Prostate gland (tissue), 2 donors: ENCODE results near the gene EBLN2. TPM values are rescaled to one million over a fixed set of nuclear protein-coding genes. Genes with fewer than 3 reads are reported as not detected.
"Not testable (repeated sequence)": the region's sequence is repeated elsewhere in the genome, so short reads cannot be mapped to it uniquely, and the experiment has no call there.

ENCODE experiments used
- DNase-seq: peaks from one replicate; pipeline ENCODE4 v3.0.0-alpha.2; 2019; ENCODE audit warnings: low spot score
- H3K27ac ChIP-seq, 2 donors: fragments of 200-600 bp; sonication (generic); 2 replicates each; pipeline ENCODE4 v1.5.1; 2017 to 2019
- H3K27me3 ChIP-seq: fragments of 200-600 bp; sonication (generic); replicated peaks from 2 replicates; pipeline ENCODE4 v1.5.1; 2019; ENCODE audit not compliant: insufficient read depth
- H3K36me3 ChIP-seq, 2 donors: fragments of 200-600 bp; sonication (generic); 1 replicate in 1 of 2; 2 replicates in 1 of 2; pipeline versions ENCODE4 v1.5.1 to v1.8.1; 2017 to 2019
- H3K4me1 ChIP-seq: fragments of 200-600 bp; sonication (generic); replicated peaks from 2 replicates; pipeline ENCODE4 v1.5.1; 2019
- H3K4me3 ChIP-seq, 2 donors: fragments of 200-600 bp; sonication (generic); 2 replicates each; pipeline ENCODE4 v1.5.1; 2017 to 2019
- H3K9me3 ChIP-seq: fragments of 200-600 bp; sonication (generic); 2 replicates; pipeline ENCODE4 v1.5.1; 2017
- CTCF ChIP-seq, 4 experiments: fragments of 200-600 bp in 2 of 4; fragments of 450-650 bp in 2 of 4; sonication (generic) in 2 of 4; IDR thresholded peaks; 1 replicate in 3 of 4; 2 replicates in 1 of 4; pipeline ENCODE4 v1.5.1; 2016 to 2019; ENCODE audit warnings: antibody characterized with exemption in 4 of 4, mild to moderate bottlenecking in 2 of 4, moderate library complexity in 2 of 4
- POLR2A ChIP-seq: fragments of 450-650 bp; IDR thresholded peaks from one replicate; pipeline ENCODE4 v1.6.1; 2016; ENCODE audit warnings: antibody characterized with exemption, mild to moderate bottlenecking
- POLR2AphosphoS5 ChIP-seq: sonication (generic); formaldehyde crosslinking; IDR thresholded peaks from one replicate; pipeline ENCODE4 v1.6.1; 2017; ENCODE audit warnings: antibody characterized with exemption
- WGBS: methylation state at CpG from one replicate; pipeline ENCODE4 v1.1.5; 2018; 5-methylcytosine and 5-hydroxymethylcytosine counted together
- intact Hi-C: fragments of 100-400 bp; cut with DNase I; formaldehyde crosslinking; loops from one replicate; pipeline ENCODE4 v1.14.2; 2022
- total RNA-seq, 2 donors: library from RNA; depleted of rRNA; stranded (reverse); fragments of >200 nt; gene quantifications; one replicate each; pipeline ENCODE4 v1.1.0, GENCODE V29; 2016

Gene EBLN2
- total RNA-seq, 2 donors from 2014 or later: 0.82 to 4.1 TPM

GRCh38 chr3:73060302-73060723 lies 1.1 kb upstream of the EBLN2 start:
- no peak overlapping the region for H3K27ac ChIP-seq
- no peaks in the 10 kb centered on the region for H3K27me3 ChIP-seq
- DNase-seq: no peak
- H3K36me3 ChIP-seq: no peaks in the 10 kb centered on the region
- H3K4me3 ChIP-seq: no peak overlapping the region
- H3K9me3 ChIP-seq: no peaks in the 10 kb centered on the region
- TF ChIP-seq POLR2A: no peak
- TF ChIP-seq CTCF (IDR thresholded peaks at IDR 0.05): no peak
- TF ChIP-seq POLR2AphosphoS5: no peak
- intact Hi-C loops: no loop called here
- 91% methylated on average over 1 of the region's 1 CpG for WGBS
- peaks cover 4% of the 10 kb centered on the region for H3K4me1 ChIP-seq

DNA sequence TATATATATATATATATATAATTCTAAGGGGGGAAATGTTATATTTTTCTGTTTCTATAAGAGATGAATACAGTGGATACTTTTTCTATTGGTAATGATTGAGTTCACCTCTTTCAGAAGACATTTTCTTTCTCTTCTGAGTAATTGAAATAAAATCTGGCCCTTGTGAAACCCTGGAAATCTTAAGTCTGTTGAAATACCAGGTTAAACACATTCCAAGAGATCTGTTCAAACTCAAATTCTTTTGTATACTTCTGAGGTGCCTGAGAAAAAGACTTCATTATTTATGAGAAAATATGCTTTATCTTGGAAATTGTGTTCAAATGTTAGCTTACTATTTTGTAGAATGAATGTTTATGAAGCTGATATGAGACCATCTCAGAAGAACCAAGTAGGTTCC lies 4.8 kb downstream of the EBLN2 start:
- H3K9me3 ChIP-seq, intact Hi-C loops, H3K4me3 ChIP-seq, DNase-seq, H3K27ac ChIP-seq, H3K27me3 ChIP-seq, H3K4me1 ChIP-seq, H3K36me3 ChIP-seq: not testable (repeated sequence)

GRCh38 chr3:73068419-73068818 lies 7.0 kb downstream of the EBLN2 start:
- no peaks in the 10 kb centered on the region for H3K4me1 ChIP-seq
- H3K27ac ChIP-seq: no peak overlapping the region
- no peak overlapping the region for H3K4me3 ChIP-seq
- no peak for TF ChIP-seq POLR2AphosphoS5
- no peak for TF ChIP-seq POLR2A
- TF ChIP-seq CTCF (IDR thresholded peaks at IDR 0.05): no peak
- H3K36me3 ChIP-seq: no peaks in the 10 kb centered on the region
- WGBS: 55% methylated on average over 3 of the region's 3 CpGs
- no peaks in the 10 kb centered on the region for H3K27me3 ChIP-seq
- intact Hi-C loops: no loop called here
- DNase-seq: no peak
- no peaks in the 10 kb centered on the region for H3K9me3 ChIP-seq

GRCh38 chr3:73069187-73069586 lies 7.7 kb downstream of the EBLN2 start:
- no peaks in the 10 kb centered on the region for H3K4me1 ChIP-seq
- WGBS: 72% methylated on average over 5 of the region's 5 CpGs
- intact Hi-C loops: no loop called here

DNA sequence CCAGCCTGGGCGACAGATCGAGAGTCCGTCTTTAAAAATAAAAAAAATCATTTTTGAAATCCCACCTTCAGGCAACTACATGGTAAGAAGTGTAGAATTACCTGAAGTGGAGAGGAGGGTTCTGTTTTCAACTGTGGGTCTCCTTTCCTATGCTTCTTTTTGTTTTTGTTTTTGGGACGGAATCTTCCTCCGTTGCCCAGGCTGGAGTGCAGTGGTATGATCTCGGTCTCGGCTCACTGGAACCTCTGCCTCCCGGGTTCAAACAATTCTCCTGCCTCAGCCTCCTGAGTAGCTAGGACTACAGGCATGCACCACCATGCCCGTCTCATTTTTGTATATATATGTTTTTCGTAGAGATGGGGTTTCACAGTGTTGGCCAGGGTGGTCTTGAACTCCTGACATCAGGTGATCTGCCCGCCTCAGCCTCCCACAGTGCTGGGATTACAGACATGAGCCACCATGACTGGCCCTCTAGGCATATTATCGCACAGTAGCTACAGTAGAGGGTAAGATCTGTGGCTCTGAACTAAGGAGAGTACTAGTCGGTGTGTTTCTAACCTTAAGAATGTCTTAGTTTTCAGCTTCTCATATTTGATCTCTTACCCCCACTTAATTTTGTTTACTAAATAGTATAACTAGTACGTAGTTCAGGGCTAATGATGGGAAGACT lies 8.5 kb downstream of the EBLN2 start:
- no peaks in the 10 kb centered on the region for H3K27me3 ChIP-seq
- DNase-seq: no peak
- no peak overlapping the region for H3K4me3 ChIP-seq
- H3K9me3 ChIP-seq: no peaks in the 10 kb centered on the region
- no peak overlapping the region for H3K27ac ChIP-seq
- 88% methylated on average over 14 of the region's 14 CpGs for whole genome bisulfite sequencing
- intact Hi-C loops: no loop called here
- no peaks in the 10 kb centered on the region for H3K4me1 ChIP-seq
- TF ChIP-seq POLR2AphosphoS5 (no peak), POLR2A (no peak), CTCF (IDR thresholded peaks at IDR 0.05) (no peak)
- H3K36me3 ChIP-seq: no peaks in the 10 kb centered on the region

More at GRCh38 chr3:73069187-73069586, 7.7 kb downstream of the EBLN2 start:
- TF ChIP-seq CTCF (IDR thresholded peaks at IDR 0.05): no peak
- TF ChIP-seq POLR2A: no peak
- TF ChIP-seq POLR2AphosphoS5: no peak
- Histone ChIP-seq H3K27me3 (no peaks in the 10 kb centered on the region), H3K4me3 (no peak overlapping the region), H3K9me3 (no peaks in the 10 kb centered on the region), H3K36me3 (no peaks in the 10 kb centered on the region), H3K27ac (no peak overlapping the region)
- no peak for DNase-seq
